Measurements from ENCODE around the gene POLD4. TPM values are rescaled to one million over a fixed set of nuclear protein-coding genes. Genes with fewer than 3 reads are reported as not detected.
A peak's percentile ranks its signal among the peaks of the same experiment; 100 is the strongest.
"Not testable (repeated sequence)": the region's sequence is repeated elsewhere in the genome, so short reads cannot be mapped to it uniquely, and the experiment has no call there.

POLD4 gene
- total and polyA plus RNA-seq, 7 experiments from 2014 or later: 59.9 to 116 (median 95.1) TPM

- no peak for ATAC-seq
- Histone ChIP-seq H3K4me1 (ENCODE audit: control insufficient read depth in 2 of 2, insufficient read depth in 2 of 2, low read length in 2 of 2) (peaks cover 4 to 10% of the 10 kb centered on the region in 2 donors), H3K4me3 (ENCODE audit: low read length) (no peak overlapping the region), H3K27ac (ENCODE audit: low read depth, low read length) (no peak overlapping the region), H3K27me3 (ENCODE audit: control insufficient read depth in 2 of 2, insufficient read depth in 2 of 2, low read length in 2 of 2) (no peaks in the 10 kb centered on the region), H3K36me3 (ENCODE audit: control insufficient read depth in 2 of 3, insufficient read depth in 3 of 3, low read length in 3 of 3) (no peaks in the 10 kb centered on the region), H3K9me3 (ENCODE audit: control insufficient read depth in 2 of 3, low read length in 3 of 3) (no peaks in the 10 kb centered on the region)
- peaks cover 0 to 8% (median 0%) of the 10 kb centered on the region in 5 donors for H3K36me3 Mint-ChIP-seq
- H3K27ac Mint-ChIP-seq: no peak overlapping the region
- peaks cover 0 to 13% (median 0%) of the 10 kb centered on the region in 5 donors for H3K27me3 Mint-ChIP-seq
- CTCF ChIA-PET: interaction anchor here (0.6 to 7.9 kb wide), 8 partner anchors 9 to 67 kb away, joined by 3 to 85 read pairs (median 6); no protein-coding TSS in a partner anchor
- intact Hi-C loops (cut with micrococcal nuclease): no loop called here
- H3K9me3 Mint-ChIP-seq: peaks cover 0 to 3% (median 0%) of the 10 kb centered on the region in 11 donors
- no peak overlapping the region for H3K4me3 Mint-ChIP-seq
- POLR2A ChIA-PET: interaction anchor here (0.5 to 4.3 kb wide), 7 partner anchors 27 to 102 kb away, joined by 3 to 23 read pairs (median 3); partner anchors contain the start of gene POLD4
- H3K4me1 Mint-ChIP-seq: peaks cover 10 to 27% (median 22%) of the 10 kb centered on the region in 7 donors
- DNase-seq: no peak
These were observed 33.3 kb downstream of the POLD4 start for GRCh38 chr11:67320011-67320410.

- not testable (repeated sequence) for DNase-seq; H3K36me3 Mint-ChIP-seq; H3K9me3 Mint-ChIP-seq; H3K36me3 ChIP-seq (ENCODE audit: control insufficient read depth in 2 of 3, insufficient read depth in 3 of 3, low read length in 3 of 3); H3K27ac ChIP-seq (ENCODE audit: low read depth, low read length); H3K4me3 ChIP-seq (ENCODE audit: low read length); H3K4me1 ChIP-seq (ENCODE audit: control insufficient read depth in 2 of 2, insufficient read depth in 2 of 2, low read length in 2 of 2); H3K9me3 ChIP-seq (ENCODE audit: control insufficient read depth in 2 of 3, low read length in 3 of 3); ATAC-seq; H3K27me3 ChIP-seq (ENCODE audit: control insufficient read depth in 2 of 2, insufficient read depth in 2 of 2, low read length in 2 of 2)
- POLR2A ChIA-PET: interaction anchor here (0.6 to 4.3 kb wide), 9 partner anchors 27 to 78 kb away, joined by 3 to 44 read pairs (median 4); partner anchors contain the start of genes ANKRD13D and POLD4
- Mint-ChIP-seq H3K27me3 (peaks cover 0 to 13% (median 0%) of the 10 kb centered on the region in 5 donors), H3K27ac (peak overlapping the region in 3 of 9 donors; percentile 54 to 97 (median 60)), H3K4me1 (peaks cover 11 to 34% (median 27%) of the 10 kb centered on the region in 7 donors), H3K4me3 (peak overlapping the region; percentile 79 to 99 (median 97))
- intact Hi-C loops (cut with micrococcal nuclease): loop anchor here in 1 of 2 donors (1.0 kb wide), 1 partner anchor 63 kb away; no protein-coding TSS in a partner anchor
- CTCF ChIA-PET: interaction anchor here (0.6 to 7.9 kb wide), 10 partner anchors 16 to 323 kb away, joined by 3 to 85 read pairs (median 6); no protein-coding TSS in a partner anchor
These were observed 34.5 kb downstream of the POLD4 start for GRCh38 chr11:67318876-67319275.

- H3K4me1 Mint-ChIP-seq: peaks cover 18 to 42% (median 34%) of the 10 kb centered on the region in 7 donors
- Histone ChIP-seq H3K4me1 (ENCODE audit: control insufficient read depth in 2 of 2, insufficient read depth in 2 of 2, low read length in 2 of 2) (peaks cover 9 to 17% of the 10 kb centered on the region in 2 donors), H3K27me3 (ENCODE audit: control insufficient read depth in 2 of 2, insufficient read depth in 2 of 2, low read length in 2 of 2) (no peaks in the 10 kb centered on the region), H3K4me3 (ENCODE audit: low read length) (peak overlapping the region; percentile 64), H3K36me3 (ENCODE audit: control insufficient read depth in 2 of 3, insufficient read depth in 3 of 3, low read length in 3 of 3) (no peaks in the 10 kb centered on the region), H3K9me3 (ENCODE audit: control insufficient read depth in 2 of 3, low read length in 3 of 3) (no peaks in the 10 kb centered on the region), H3K27ac (ENCODE audit: low read depth, low read length) (peak overlapping the region; percentile 73)
- peaks cover 0 to 5% (median 0%) of the 10 kb centered on the region in 5 donors for H3K36me3 Mint-ChIP-seq
- H3K4me3 Mint-ChIP-seq: peak overlapping the region; percentile 89 to 99 (median 98)
- ChIA-PET POLR2A (interaction anchor here (0.6 to 5.5 kb wide), 21 partner anchors 14 to 679 kb away, joined by 3 to 55 read pairs (median 9); partner anchors contain the start of genes ANKRD13D, GRK2, KDM2A and POLD4), CTCF (interaction anchor here (0.6 to 7.9 kb wide), 16 partner anchors 15 to 65 kb away, joined by 3 to 85 read pairs (median 6); partner anchors contain the start of genes ANKRD13D and SSH3)
- H3K9me3 Mint-ChIP-seq: peaks cover 0 to 2% (median 0%) of the 10 kb centered on the region in 11 donors
- peak in 1 of 9 donors; percentile 32 for DNase-seq
- H3K27me3 Mint-ChIP-seq: peaks cover 0 to 13% (median 0%) of the 10 kb centered on the region in 5 donors
- peak overlapping the region; percentile 88 to 99 (median 95) for H3K27ac Mint-ChIP-seq
- peak; percentile 45 for ATAC-seq
- intact Hi-C loops (cut with micrococcal nuclease): loop anchor here (1.0 to 2.0 kb wide), 14 partner anchors 15 to 237 kb away; partner anchors contain the start of genes GRK2 (in 2 of the 2), POLD4 (in 2 of the 2) and SSH3 (in 1 of the 2)
These were observed 35.3 kb downstream of the POLD4 start for GRCh38 chr11:67317888-67318555.

- POLR2A ChIA-PET: interaction anchor here (0.6 to 5.5 kb wide), 22 partner anchors 13 to 678 kb away, joined by 3 to 55 read pairs (median 8); partner anchors contain the start of genes ANKRD13D, GRK2, KDM2A and POLD4
- intact Hi-C loops (cut with micrococcal nuclease): loop anchor here (1.0 to 2.0 kb wide), 13 partner anchors 14 to 237 kb away; partner anchors contain the start of genes GRK2 (in 2 of the 2), POLD4 (in 2 of the 2) and SSH3 (in 1 of the 2)
- H3K4me1 Mint-ChIP-seq: peaks cover 25 to 48% (median 39%) of the 10 kb centered on the region in 7 donors
These were observed 36.0 kb downstream of the POLD4 start for GRCh38 chr11:67317205-67317887.

GRCh38 chr11:67316882-67317204, 36.5 kb downstream of the POLD4 start:
- Histone ChIP-seq H3K4me3 (ENCODE audit: low read length) (peak overlapping the region; percentile 64), H3K4me1 (ENCODE audit: control insufficient read depth in 2 of 2, insufficient read depth in 2 of 2, low read length in 2 of 2) (peaks cover 17 to 28% of the 10 kb centered on the region in 2 donors), H3K27me3 (ENCODE audit: control insufficient read depth in 2 of 2, insufficient read depth in 2 of 2, low read length in 2 of 2) (no peaks in the 10 kb centered on the region), H3K36me3 (ENCODE audit: control insufficient read depth in 2 of 3, insufficient read depth in 3 of 3, low read length in 3 of 3) (no peaks in the 10 kb centered on the region), H3K27ac (ENCODE audit: low read depth, low read length) (peak overlapping the region; percentile 73), H3K9me3 (ENCODE audit: control insufficient read depth in 2 of 3, low read length in 3 of 3) (no peaks in the 10 kb centered on the region)
- Mint-ChIP-seq H3K4me3 (peak overlapping the region; percentile 89 to 99 (median 98)), H3K36me3 (peaks cover 0 to 3% (median 0%) of the 10 kb centered on the region in 5 donors), H3K9me3 (peaks cover 0 to 1% (median 0%) of the 10 kb centered on the region in 11 donors), H3K4me1 (peaks cover 27 to 53% (median 44%) of the 10 kb centered on the region in 7 donors), H3K27ac (peak overlapping the region in 8 of 9 donors; percentile 70 to 99 (median 95)), H3K27me3 (peaks cover 0 to 13% (median 0%) of the 10 kb centered on the region in 5 donors)
- intact Hi-C loops (cut with micrococcal nuclease): loop anchor here (1.0 to 2.0 kb wide), 13 partner anchors 14 to 236 kb away; partner anchors contain the start of genes GRK2 (in 2 of the 2), POLD4 (in 2 of the 2) and SSH3 (in 1 of the 2)
- ChIA-PET POLR2A (interaction anchor here (0.6 to 5.5 kb wide), 16 partner anchors 12 to 198 kb away, joined by 3 to 55 read pairs (median 12); partner anchors contain the start of genes ANKRD13D, GRK2, KDM2A and POLD4), CTCF (interaction anchor here (0.6 to 7.9 kb wide), 16 partner anchors 13 to 1719 kb away, joined by 3 to 85 read pairs (median 5); partner anchors contain the start of genes ANKRD13D and SSH3)
- DNase-seq: no peak
- ATAC-seq: no peak

More at GRCh38 chr11:67317205-67317887, 36.0 kb downstream of the POLD4 start:
- peak; percentile 95 to 98 (median 97) for DNase-seq
- no peaks in the 10 kb centered on the region for H3K36me3 ChIP-seq (ENCODE audit: control insufficient read depth in 2 of 3, insufficient read depth in 3 of 3, low read length in 3 of 3)
- Mint-ChIP-seq H3K27me3 (peaks cover 0 to 13% (median 0%) of the 10 kb centered on the region in 5 donors), H3K4me3 (peak overlapping the region; percentile 89 to 99 (median 98)), H3K9me3 (peaks cover 0 to 1% (median 0%) of the 10 kb centered on the region in 11 donors), H3K36me3 (peaks cover 0 to 5% (median 0%) of the 10 kb centered on the region in 5 donors), H3K27ac (peak overlapping the region; percentile 88 to 99 (median 95))
- peak overlapping the region; percentile 73 for H3K27ac ChIP-seq (ENCODE audit: low read depth, low read length)
- ATAC-seq: peak; percentile 93
- no peaks in the 10 kb centered on the region for H3K9me3 ChIP-seq (ENCODE audit: control insufficient read depth in 2 of 3, low read length in 3 of 3)
- peaks cover 15 to 23% of the 10 kb centered on the region in 2 donors for H3K4me1 ChIP-seq (ENCODE audit: control insufficient read depth in 2 of 2, insufficient read depth in 2 of 2, low read length in 2 of 2)
- no peaks in the 10 kb centered on the region for H3K27me3 ChIP-seq (ENCODE audit: control insufficient read depth in 2 of 2, insufficient read depth in 2 of 2, low read length in 2 of 2)
- peak overlapping the region; percentile 64 for H3K4me3 ChIP-seq (ENCODE audit: low read length)
- CTCF ChIA-PET: interaction anchor here (0.6 to 7.9 kb wide), 20 partner anchors 13 to 1720 kb away, joined by 3 to 85 read pairs (median 5); partner anchors contain the start of genes ANKRD13D and SSH3

Measured in naive thymus-derived CD4-positive, alpha-beta T cell (primary cell).